M059J (cell line): Measurements from ENCODE around the gene LRIF1. TPM values are rescaled to one million over a fixed set of nuclear protein-coding genes. Genes with fewer than 3 reads are reported as not detected.
A peak's percentile ranks its signal among the peaks of the same experiment; 100 is the strongest.
"Not testable (repeated sequence)": the region's sequence is repeated elsewhere in the genome, so short reads cannot be mapped to it uniquely, and the experiment has no call there.

Experiments
- DNase-seq: peaks from one replicate; pipeline ENCODE4 v3.0.0-alpha.2; 2012; ENCODE audit warnings: low read depth
- total RNA-seq: library from RNA; depleted of rRNA; stranded (reverse); fragments of >200 nt; shearing (Covaris generic); gene quantifications from 2 replicates; pipeline ENCODE4 v1.2.3, GENCODE V29; 2014

LRIF1 gene
- total RNA-seq, 1 experiment from 2014 or later: 37.9 TPM

DNA sequence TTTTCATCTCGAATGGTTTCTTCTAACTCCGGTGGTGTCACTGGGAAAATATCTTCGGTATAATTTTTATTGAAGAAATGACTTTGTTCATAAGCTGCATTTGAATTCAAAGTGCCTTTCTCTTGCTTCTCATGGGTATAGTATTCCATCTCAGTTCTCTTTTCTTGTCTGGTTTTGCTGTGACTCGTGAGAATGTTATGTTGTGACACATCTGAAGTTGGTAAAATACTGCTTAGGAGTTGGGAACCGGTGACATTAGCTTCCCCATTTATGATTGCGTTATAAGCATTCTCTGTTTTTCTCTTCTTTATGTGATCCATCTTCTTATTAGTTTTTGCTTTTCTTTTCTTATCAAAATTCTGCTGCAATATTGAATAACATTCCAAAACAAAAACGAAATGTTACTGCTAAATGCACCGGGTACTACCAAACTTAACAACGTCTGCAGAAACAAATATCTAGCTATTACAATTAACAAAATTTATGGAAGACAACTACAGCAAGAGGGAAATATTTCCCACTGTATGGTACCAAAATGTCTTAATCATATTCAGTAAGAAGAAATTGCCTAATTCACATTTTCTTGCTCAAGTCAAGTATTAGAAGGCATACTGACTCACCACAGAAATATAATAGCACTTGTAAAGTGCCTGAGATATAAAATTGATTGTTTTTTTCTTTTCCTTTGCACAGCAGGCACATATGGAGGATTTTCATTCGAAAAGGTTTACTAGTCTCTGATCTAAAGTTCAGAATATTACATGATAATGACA is 15.5 kb downstream of the LRIF1 start:
- DNase-seq: peak; percentile 72

GRCh38 chr1:110945626-110946025 is 18.1 kb downstream of the LRIF1 start:
- peak; percentile 28 for DNase-seq

GRCh38 chr1:110944806-110945205 is 18.9 kb downstream of the LRIF1 start:
- no peak for DNase-seq

DNA sequence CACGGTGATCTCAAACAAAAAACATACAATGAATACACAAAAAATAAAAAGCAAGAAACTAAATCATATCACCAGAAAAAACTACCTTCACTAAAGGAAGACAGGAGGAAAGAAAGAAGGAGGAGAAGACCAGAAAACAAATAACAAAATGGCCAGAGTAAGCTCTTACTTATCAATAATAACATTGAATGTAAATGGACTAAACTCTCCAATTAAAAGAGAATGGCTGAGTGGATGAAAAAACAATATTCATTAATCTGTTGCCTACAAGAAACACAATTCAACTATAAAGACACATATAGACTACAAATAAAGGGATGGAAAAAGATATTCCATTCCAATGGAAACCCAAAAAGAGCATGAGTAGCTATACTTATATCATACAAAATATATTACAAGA is 27.2 kb downstream of the LRIF1 start:
- no peak for DNase-seq

GRCh38 chr1:110931097-110931496 is 32.6 kb downstream of the LRIF1 start:
- not testable (repeated sequence) for DNase-seq

- no peak for DNase-seq
These were observed 34.8 kb downstream of the LRIF1 start for GRCh38 chr1:110928904-110929303.

GRCh38 chr1:110928191-110928590 is 35.5 kb downstream of the LRIF1 start:
- DNase-seq: no peak

- peak; percentile 75 for DNase-seq
These were observed 36.1 kb downstream of the LRIF1 start for GRCh38 chr1:110927484-110928075.

GRCh38 chr1:110921953-110922352 is 41.8 kb downstream of the LRIF1 start:
- DNase-seq: no peak

- DNase-seq: no peak
These were observed 45.7 kb downstream of the LRIF1 start for GRCh38 chr1:110918016-110918415.

DNA sequence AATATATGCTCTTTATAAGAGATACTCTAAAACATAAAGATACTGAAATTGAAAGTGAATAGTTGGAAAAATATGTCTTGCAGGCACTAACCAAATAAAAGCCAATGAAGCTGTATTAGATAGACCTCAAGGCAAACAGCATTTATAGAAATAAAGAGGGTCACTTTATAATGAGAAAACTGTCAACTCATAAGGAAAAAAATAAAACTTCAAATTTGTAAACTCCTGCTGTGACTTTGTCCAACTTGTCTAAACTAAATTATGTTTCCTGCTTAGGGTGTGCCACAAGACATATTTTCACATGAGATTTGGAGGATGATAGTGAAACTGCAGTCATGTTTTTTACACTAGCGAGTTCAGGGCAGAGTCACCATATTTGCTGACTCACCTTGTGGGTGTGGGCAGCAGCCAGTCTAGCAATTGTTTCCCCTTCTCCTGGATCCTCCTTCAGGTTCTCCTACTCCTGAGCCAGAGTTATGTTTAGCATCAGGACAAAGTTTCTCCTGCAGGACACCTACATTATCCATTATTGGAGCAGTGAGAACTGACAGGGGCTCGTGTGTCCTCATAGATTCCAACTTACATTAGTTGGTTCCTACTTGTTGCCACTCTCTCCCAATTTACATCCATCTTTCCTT is 46.9 kb downstream of the LRIF1 start:
- DNase-seq: peak; percentile 79

DNA sequence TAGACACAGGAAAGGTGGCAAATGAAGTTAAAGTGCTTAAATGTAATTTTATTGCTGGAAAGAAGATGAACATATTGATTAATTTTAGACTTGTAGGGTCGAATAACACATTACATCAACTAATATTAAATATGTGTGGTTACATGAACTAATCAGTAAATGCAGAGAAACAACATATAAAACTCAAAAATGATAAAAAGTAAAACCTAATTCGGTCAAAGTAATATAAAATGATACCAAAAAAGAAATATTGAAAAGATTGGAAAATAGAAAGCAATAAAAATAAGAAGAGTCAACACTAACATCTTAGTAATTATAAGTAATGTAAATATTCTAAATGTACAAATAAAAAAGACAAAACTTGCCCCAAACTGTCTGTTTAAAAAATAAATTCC is 47.5 kb downstream of the LRIF1 start:
- DNase-seq: no peak

DNA sequence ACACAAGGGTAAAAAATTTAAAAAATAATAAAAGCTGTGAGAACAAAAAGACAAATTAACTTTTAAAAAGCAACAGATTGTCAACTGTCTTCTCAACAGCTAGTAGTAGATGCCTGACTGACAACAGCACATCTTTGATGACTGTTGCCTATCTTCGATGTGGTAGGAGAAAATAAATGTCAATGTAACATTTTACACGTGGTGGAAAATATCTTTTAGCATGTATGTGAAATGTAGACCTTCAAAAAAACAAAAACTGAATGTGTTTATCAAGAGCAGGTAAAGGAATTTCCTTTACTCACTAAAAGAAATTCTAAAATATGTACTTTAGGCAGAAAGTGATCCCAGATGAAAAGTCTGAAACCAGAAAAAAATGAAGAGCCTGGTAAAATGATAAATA is 47.9 kb downstream of the LRIF1 start:
- DNase-seq: no peak

DNA sequence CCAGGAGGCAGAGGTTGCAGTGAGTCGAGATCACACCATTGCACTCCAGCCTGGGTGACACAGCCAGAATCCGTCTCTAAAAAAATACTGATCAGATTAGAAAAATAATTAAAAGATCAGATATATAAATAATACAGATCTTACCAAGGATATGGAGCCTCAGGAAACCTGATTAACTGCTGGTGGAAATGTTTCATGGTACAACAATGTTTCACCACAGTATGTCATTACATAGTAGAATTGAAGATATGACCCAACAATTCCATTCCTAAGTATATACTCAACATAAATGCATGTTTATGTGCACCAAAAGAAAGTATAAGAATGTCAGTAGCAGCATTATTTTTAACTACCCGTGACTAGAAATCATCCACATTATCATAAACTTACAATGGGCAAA is 49.0 kb downstream of the LRIF1 start:
- DNase-seq: no peak

- no peak for DNase-seq
These were observed 50.9 kb downstream of the LRIF1 start for GRCh38 chr1:110912784-110913183.

DNA sequence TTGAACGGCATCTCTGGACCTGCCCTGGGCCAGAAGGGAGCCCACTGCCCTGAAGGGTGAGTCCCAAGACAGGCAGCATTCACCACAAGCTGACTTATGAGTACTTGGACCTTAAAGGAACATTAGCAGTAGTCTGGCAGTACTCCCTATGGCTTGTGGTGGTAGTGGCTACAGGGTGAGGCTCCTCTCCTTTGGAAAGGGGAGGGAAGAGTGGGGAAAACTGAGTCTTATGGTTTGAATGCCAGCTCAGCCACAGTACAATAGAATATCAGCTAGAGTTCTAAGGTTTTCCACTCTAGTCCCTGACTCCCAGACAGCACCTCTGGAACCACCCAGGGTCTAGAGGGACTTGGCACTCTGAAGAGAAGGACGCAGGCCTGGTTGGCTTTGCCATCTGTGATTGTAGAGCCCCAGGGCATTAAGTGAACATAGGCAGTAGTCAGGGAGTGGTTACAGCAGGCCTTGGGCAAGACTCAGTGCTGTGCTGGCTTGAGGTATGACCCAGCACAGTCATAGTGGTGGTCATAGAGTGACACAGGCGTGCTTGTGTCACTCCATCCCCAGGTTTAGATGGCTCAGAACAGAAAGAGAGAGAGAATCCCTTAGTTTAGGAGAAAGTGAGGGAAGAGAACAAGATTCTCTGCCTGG is 59.7 kb downstream of the LRIF1 start:
- DNase-seq: peak; percentile 4

GRCh38 chr1:110902820-110903463 is 60.8 kb downstream of the LRIF1 start:
- no peak for DNase-seq

DNA sequence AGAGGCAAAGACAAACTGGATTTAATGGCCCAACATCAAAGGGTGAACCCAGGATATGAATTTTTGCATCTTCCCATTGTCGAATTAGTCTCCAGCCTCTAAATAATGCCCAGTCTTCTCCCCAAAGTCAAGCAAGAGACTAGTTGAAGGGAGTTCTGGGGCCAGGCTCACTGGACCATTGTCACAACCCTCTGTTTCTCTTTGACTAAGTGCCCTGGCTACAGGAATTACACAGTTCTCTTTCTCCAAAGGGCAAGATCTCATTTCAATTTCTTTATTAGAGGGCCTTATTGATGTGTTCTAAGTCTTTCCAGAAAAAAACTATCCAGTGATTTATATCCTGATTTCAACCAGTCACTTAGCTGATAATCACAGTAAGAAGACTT is 64.3 kb downstream of the LRIF1 start:
- no peak for DNase-seq

DNA sequence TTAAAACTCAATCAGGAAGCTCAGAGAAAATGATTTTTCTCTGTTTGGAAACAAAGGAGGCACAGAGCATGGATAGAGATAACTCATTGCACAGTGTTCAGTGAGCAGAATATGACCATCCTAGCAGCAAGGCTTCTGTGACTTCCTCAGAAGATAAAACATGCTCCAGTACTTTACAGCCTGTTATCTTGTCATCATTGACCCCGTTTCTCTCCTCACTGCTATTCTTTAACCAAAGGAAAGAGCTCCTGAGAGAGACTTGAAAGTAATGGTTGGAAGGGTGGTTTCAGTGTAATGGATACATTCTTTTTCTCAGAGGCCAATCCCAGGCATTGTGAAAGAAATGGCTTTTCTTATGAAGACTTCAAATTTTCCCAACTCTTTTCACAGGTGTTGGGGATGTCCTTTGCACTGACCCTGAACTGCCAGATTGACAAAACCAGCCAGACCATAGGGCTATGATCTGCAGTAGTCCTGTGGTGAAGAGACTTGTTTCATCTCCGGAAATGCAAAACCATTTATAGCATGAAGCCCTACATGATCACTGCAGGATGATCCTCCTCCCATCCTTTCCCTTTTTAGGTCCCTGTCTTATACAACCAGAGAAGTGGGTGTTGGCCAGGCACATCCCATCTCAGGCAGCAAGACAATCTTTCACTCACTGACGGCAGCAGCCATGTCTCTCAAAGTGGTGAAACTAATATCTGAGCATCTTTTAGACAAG is 64.8 kb downstream of the LRIF1 start:
- DNase-seq: no peak

DNA sequence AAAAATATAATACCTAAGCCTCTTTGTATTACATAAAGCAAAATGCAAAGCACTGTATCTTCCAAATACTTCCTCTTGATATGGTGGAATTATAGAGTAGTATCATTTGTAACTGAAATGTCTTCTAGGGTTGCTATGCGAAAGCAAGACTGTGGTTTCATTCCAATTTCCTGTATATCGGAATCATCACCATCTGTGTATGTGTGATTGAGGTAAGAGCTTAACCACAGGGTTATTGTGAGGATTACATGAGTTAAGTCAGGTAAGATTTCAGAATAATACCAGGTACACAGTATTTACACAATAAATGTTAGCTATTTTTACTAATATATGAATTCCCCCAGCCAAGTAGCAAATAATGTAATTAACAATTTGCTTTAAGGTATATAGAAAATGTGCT is 66.0 kb downstream of the LRIF1 start:
- DNase-seq: no peak
